ENCODE data around the gene EIF5A2.

- TF ChIP-seq CTCF (IDR thresholded peaks at IDR 0.05; ENCODE audit: low read length) (no peak), EZH2 (IDR thresholded peaks at IDR 0.05; ENCODE audit: borderline replicate concordance, low read length) (no peak)
These were observed 44.8 kb upstream of the EIF5A2 start for GRCh38 chr3:170953229-170953628.

Data from OCI-LY1 (cell line).